ENCODE data around the gene AGAP1.

AGAP1 gene

DNA sequence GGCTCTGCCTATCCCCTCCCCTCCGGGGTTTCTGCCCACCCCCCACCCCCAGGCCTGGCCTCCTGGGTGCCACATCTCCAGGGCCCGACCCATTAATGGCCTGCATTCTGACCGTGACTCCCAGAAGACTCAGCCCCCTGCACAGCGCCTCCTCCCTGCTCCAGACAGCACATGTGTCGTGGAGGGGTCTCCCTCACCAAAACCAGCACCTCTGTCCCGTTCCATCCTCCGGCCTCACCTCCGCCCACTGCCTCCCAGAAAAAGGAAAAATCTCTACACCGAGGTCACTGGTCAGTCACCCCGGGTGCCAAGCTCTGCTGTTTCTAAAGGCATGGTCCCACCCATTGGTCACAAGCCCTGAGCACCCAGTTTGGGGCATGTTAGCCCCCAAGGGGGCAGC, 609.1 kb downstream of the AGAP1 start:
- Histone ChIP-seq H3K4me2 (ENCODE audit: low read length) (no peak overlapping the region), H3K4me1 (ENCODE audit: control insufficient read depth, insufficient read depth, low read length) (no peaks in the 10 kb centered on the region), H3K9me3 (replicated peaks; ENCODE audit: low read length) (no peaks in the 10 kb centered on the region), H3K27me3 (ENCODE audit: control insufficient read depth, insufficient read depth, low read length) (no peaks in the 10 kb centered on the region), H3K4me3 (ENCODE audit: low read length) (no peak overlapping the region), H3K36me3 (ENCODE audit: insufficient read depth, low read length) (no peaks in the 10 kb centered on the region), H3K9ac (ENCODE audit: low read depth, low read length) (no peak overlapping the region)

DNA sequence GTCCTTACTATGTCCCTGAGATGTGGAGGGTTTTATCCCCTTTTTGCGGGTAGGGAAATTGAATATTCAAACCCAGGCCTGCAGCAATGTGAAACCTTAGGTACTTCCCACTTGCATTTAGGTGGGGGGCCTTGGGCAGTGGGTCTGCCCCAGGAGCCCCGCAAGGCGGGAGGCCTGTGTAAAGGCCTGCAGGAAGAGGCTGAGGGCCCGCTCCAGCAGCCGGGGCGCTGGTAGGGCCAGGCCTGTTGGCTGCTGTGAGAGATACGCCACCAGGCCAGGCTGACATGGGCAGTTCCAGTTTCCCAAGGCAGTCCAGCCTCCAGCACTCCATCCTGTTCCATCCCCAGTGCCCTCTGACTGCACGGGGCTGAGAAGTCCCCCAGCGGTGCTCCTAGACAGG, 610.1 kb downstream of the AGAP1 start:
- H3K4me1 ChIP-seq (ENCODE audit: control insufficient read depth, insufficient read depth, low read length), result no peaks in the 10 kb centered on the region
- H3K4me2 ChIP-seq (ENCODE audit: low read length), result no peak overlapping the region
- no peak overlapping the region for H3K9ac ChIP-seq (ENCODE audit: low read depth, low read length)
- no peaks in the 10 kb centered on the region for H3K27me3 ChIP-seq (ENCODE audit: control insufficient read depth, insufficient read depth, low read length)
- H3K4me3 ChIP-seq (ENCODE audit: low read length), result no peak overlapping the region
- no peaks in the 10 kb centered on the region for H3K9me3 ChIP-seq (replicated peaks; ENCODE audit: low read length)
- no peaks in the 10 kb centered on the region for H3K36me3 ChIP-seq (ENCODE audit: insufficient read depth, low read length)

DNA sequence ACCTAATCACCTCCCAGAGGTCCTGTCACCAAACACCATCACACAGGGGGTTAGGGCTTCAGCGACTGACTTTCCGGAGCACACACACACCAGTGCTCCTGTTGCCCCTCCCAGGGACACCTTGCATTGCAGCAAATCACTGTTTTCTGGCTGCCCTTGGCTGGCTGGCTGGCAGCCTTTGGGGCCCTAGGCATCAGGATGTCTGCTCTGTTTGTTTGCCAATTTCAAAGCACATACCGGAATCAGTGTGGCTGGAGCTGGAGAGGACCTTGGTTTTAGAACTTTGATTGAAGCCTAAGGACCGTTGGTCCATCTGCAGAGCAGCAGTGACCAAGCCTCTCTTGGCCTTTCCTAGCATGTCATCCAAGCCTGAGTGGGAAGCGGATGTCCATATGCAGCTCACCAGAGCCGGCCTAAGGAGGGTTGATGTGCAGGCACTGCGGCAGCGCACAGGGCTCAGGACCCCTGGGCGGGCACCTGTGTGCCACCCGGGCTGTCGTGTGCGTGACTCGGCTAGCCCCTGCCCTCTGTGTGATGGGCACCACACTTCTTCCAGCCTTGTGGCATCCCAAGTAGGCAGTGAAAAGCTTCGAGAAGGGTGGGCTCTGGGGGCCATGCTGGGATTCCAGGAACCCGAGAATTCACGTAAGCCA, 612.2 kb downstream of the AGAP1 start:
- Histone ChIP-seq H3K9ac (ENCODE audit: low read depth, low read length) (no peak overlapping the region), H3K9me3 (replicated peaks; ENCODE audit: low read length) (no peaks in the 10 kb centered on the region), H3K4me2 (ENCODE audit: low read length) (no peak overlapping the region), H3K4me1 (ENCODE audit: control insufficient read depth, insufficient read depth, low read length) (no peaks in the 10 kb centered on the region), H3K36me3 (ENCODE audit: insufficient read depth, low read length) (no peaks in the 10 kb centered on the region), H3K27me3 (ENCODE audit: control insufficient read depth, insufficient read depth, low read length) (no peaks in the 10 kb centered on the region), H3K4me3 (ENCODE audit: low read length) (no peak overlapping the region)

DNA sequence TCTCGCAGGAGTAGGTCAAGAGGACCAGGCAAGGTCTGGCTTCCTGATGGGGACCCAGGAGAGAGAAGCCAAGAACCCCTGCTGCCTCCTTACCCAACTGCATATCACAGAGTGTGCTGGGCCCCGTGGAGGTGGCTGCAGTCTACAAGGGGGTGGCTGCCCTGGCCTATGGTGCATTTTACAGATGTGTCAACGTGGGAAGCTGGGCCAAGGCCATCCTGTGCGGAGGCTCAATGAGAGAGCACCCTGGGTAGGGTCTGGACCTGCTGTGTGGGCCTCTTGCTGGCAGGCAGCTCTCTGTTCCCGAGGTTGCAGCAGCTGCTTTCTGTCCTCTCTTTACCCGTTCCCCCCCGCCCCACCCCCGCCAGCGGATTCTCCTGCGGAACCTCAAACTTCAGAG, 612.9 kb downstream of the AGAP1 start:
- Histone ChIP-seq H3K4me1 (ENCODE audit: control insufficient read depth, insufficient read depth, low read length) (no peaks in the 10 kb centered on the region), H3K36me3 (ENCODE audit: insufficient read depth, low read length) (no peaks in the 10 kb centered on the region)

DNA sequence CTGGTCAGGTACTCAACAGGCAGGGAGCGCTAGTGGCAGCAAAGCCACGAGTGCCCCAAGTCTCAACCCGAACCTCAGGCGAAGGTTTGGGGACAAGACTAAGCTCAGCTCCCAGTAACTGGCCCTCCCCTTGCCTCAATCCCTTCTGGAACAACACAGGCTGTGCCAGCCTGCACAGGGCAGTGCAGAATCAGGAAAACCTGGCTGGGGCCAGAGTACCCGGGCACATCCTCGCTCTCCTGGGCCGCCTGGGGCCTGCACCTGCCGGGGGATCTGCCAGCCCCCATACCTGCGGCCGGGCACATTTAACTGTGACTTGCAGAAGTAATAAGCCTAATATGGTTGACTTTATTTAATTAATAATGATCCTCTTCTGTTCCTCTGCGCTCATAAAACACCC, 613.7 kb downstream of the AGAP1 start:
- no peaks in the 10 kb centered on the region for H3K36me3 ChIP-seq (ENCODE audit: insufficient read depth, low read length)
- no peaks in the 10 kb centered on the region for H3K4me1 ChIP-seq (ENCODE audit: control insufficient read depth, insufficient read depth, low read length)
- H3K27me3 ChIP-seq (ENCODE audit: control insufficient read depth, insufficient read depth, low read length), result no peaks in the 10 kb centered on the region
- H3K9me3 ChIP-seq (replicated peaks; ENCODE audit: low read length), result no peaks in the 10 kb centered on the region
- no peak overlapping the region for H3K4me2 ChIP-seq (ENCODE audit: low read length)
- H3K4me3 ChIP-seq (ENCODE audit: low read length), result no peak overlapping the region
- no peak overlapping the region for H3K9ac ChIP-seq (ENCODE audit: low read depth, low read length)

More for the DNA sequence above, 612.9 kb downstream of the AGAP1 start:
- Histone ChIP-seq H3K4me2 (ENCODE audit: low read length) (no peak overlapping the region), H3K27me3 (ENCODE audit: control insufficient read depth, insufficient read depth, low read length) (no peaks in the 10 kb centered on the region), H3K9ac (ENCODE audit: low read depth, low read length) (no peak overlapping the region), H3K9me3 (replicated peaks; ENCODE audit: low read length) (no peaks in the 10 kb centered on the region), H3K4me3 (ENCODE audit: low read length) (no peak overlapping the region)

DNA sequence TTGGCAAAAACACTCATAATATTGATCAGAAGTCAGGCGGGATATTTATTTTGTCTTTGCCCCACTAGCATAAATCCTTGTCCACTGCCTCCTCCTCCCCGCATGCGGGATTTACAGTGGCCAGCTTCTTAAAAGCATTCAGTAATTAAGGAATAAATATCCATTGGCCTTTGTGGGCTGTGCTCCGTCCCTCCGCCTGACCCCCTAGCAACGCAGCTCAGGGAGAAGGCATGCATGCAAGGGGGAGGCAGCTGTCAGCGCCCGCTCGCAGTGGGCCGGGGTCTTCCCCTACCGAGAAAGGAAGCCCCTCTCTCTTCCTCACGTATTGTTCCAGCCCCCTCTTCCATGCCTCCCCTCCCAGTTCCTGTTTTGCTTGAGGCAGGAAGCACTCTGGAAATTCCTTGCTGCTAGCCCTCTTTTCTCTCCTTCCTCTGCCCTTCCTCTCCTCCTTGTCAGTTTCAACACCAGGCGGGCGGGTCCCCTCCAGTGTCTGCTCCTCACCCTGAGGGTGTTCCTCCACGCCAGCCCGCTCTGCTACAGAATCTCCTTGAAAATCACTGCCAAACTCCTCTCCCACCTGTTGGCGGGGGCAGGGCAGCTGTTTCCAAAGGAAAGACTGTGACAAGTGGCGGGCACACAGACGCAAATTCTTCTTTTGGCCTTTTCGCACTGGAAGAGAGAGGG, 614.2 kb downstream of the AGAP1 start:
- Histone ChIP-seq H3K27me3 (ENCODE audit: control insufficient read depth, insufficient read depth, low read length) (no peaks in the 10 kb centered on the region), H3K36me3 (ENCODE audit: insufficient read depth, low read length) (no peaks in the 10 kb centered on the region), H3K4me2 (ENCODE audit: low read length) (no peak overlapping the region), H3K4me3 (ENCODE audit: low read length) (no peak overlapping the region), H3K9ac (ENCODE audit: low read depth, low read length) (no peak overlapping the region), H3K9me3 (replicated peaks; ENCODE audit: low read length) (no peaks in the 10 kb centered on the region), H3K4me1 (ENCODE audit: control insufficient read depth, insufficient read depth, low read length) (no peaks in the 10 kb centered on the region)

DNA sequence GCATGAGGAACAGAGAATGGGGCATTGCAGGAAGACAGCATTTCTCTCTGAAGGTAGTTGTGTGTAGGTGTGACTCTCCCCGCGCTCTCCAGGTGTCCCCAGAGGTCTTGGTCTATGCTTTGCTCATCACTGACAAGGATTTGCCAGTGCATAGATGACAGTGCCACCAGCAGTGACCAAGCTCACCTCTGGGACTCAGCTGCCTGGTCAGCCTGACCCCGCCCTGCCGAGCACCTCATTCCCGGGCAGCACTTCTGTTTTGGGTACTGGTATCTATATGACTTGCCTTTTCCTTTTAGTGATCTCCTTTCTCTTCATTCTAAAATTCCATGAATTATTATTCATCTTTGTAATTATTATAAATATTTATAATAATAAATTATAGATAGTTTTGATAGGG, 615.2 kb downstream of the AGAP1 start:
- H3K27me3 ChIP-seq (ENCODE audit: control insufficient read depth, insufficient read depth, low read length), result no peaks in the 10 kb centered on the region
- no peak overlapping the region for H3K4me2 ChIP-seq (ENCODE audit: low read length)
- H3K4me1 ChIP-seq (ENCODE audit: control insufficient read depth, insufficient read depth, low read length), result no peaks in the 10 kb centered on the region
- no peak overlapping the region for H3K4me3 ChIP-seq (ENCODE audit: low read length)
- H3K9ac ChIP-seq (ENCODE audit: low read depth, low read length), result no peak overlapping the region
- H3K9me3 ChIP-seq (replicated peaks; ENCODE audit: low read length), result no peaks in the 10 kb centered on the region
- H3K36me3 ChIP-seq (ENCODE audit: insufficient read depth, low read length), result no peaks in the 10 kb centered on the region

DNA sequence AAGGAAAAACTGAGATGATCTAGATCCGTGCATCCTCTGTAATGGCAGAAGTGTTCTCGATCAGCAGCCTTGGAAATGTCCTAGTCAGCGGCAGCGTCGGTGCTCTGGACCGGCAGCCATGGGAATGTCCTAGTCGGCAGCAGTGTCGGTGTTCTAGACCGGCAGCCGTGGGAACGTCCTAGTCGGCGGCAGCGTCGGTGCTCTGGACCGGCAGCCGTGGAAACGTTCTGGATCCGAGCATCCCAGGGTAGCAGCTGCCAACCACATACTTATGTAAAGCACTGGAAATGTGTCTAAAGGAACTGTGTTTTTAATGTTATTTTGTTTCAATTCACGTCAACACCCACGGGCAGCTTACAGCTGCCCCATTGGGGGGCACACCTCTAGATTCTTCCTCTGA, 615.6 kb downstream of the AGAP1 start:
- H3K36me3 ChIP-seq (ENCODE audit: insufficient read depth, low read length), result no peaks in the 10 kb centered on the region
- no peaks in the 10 kb centered on the region for H3K9me3 ChIP-seq (replicated peaks; ENCODE audit: low read length)
- no peak overlapping the region for H3K4me3 ChIP-seq (ENCODE audit: low read length)
- H3K4me1 ChIP-seq (ENCODE audit: control insufficient read depth, insufficient read depth, low read length), result no peaks in the 10 kb centered on the region
- H3K4me2 ChIP-seq (ENCODE audit: low read length), result no peak overlapping the region
- no peaks in the 10 kb centered on the region for H3K27me3 ChIP-seq (ENCODE audit: control insufficient read depth, insufficient read depth, low read length)
- no peak overlapping the region for H3K9ac ChIP-seq (ENCODE audit: low read depth, low read length)

DNA sequence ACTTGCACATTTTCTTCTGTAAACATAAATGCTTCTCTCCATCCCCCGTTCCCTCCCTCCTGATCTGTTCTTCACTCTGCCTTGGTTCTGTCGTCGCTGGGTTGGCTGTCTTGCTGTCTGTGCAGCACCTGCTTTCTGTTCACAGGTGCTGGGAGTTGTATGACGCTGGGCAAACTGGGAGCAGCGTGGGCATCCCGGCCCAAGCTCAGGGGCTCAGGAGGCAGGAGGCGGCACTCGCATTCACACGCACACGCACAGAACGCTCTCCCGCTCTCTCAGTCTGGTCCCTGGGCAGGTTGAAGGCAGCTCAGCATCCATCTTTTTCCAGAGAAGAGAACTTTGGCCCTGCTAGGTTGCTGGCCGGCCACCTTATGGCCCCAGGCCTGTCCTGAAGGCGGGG, 618.6 kb downstream of the AGAP1 start:
- H3K4me3 ChIP-seq (ENCODE audit: low read length), result no peak overlapping the region
- H3K27me3 ChIP-seq (ENCODE audit: control insufficient read depth, insufficient read depth, low read length), result no peaks in the 10 kb centered on the region
- no peaks in the 10 kb centered on the region for H3K4me1 ChIP-seq (ENCODE audit: control insufficient read depth, insufficient read depth, low read length)
- H3K9ac ChIP-seq (ENCODE audit: low read depth, low read length), result no peak overlapping the region
- no peak overlapping the region for H3K4me2 ChIP-seq (ENCODE audit: low read length)
- no peaks in the 10 kb centered on the region for H3K9me3 ChIP-seq (replicated peaks; ENCODE audit: low read length)
- no peaks in the 10 kb centered on the region for H3K36me3 ChIP-seq (ENCODE audit: insufficient read depth, low read length)

DNA sequence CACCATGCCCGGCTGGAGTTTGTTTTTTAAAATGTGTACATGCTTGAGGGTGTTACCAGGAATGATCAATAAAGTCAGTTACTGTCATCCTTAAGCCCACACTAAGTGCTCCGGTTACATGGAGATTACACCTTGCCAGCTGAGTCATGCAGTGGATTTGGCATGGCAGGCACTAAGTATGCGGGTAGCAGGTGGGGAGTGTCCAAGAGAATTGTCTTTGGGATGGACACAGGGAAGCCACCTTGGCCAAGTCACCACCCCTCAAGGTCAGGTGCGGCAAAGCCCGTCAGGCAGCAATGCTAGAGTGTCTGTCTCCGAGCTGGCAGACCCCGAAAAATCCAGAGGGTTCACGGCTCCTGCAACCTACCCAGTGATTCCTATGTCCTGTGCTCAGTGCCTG, 619.6 kb downstream of the AGAP1 start:
- H3K4me3 ChIP-seq (ENCODE audit: low read length), result no peak overlapping the region
- H3K36me3 ChIP-seq (ENCODE audit: insufficient read depth, low read length), result no peaks in the 10 kb centered on the region
- no peaks in the 10 kb centered on the region for H3K9me3 ChIP-seq (replicated peaks; ENCODE audit: low read length)
- H3K27me3 ChIP-seq (ENCODE audit: control insufficient read depth, insufficient read depth, low read length), result no peaks in the 10 kb centered on the region
- no peaks in the 10 kb centered on the region for H3K4me1 ChIP-seq (ENCODE audit: control insufficient read depth, insufficient read depth, low read length)
- no peak overlapping the region for H3K4me2 ChIP-seq (ENCODE audit: low read length)
- no peak overlapping the region for H3K9ac ChIP-seq (ENCODE audit: low read depth, low read length)

DNA sequence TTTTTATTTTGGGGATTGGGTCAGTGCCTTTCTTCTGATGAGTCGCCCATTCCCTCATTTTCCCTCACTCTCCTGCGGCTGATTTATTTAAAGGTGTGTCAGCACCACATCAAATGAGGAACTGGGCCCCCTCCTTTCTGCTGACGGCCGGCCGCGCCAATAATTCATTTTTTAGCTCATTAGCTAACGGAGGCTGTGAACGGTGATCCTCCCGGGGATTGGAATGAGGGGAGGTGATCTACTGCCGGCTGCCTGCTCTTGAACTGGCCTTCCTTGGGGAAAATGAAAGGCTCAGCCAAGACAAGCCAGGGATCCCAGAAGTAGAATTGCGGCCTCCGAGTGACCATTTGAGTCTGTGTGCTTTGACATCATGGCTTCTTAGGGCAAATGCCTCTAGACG, 620.1 kb downstream of the AGAP1 start:
- Histone ChIP-seq H3K4me2 (ENCODE audit: low read length) (no peak overlapping the region), H3K27me3 (ENCODE audit: control insufficient read depth, insufficient read depth, low read length) (no peaks in the 10 kb centered on the region), H3K9me3 (replicated peaks; ENCODE audit: low read length) (no peaks in the 10 kb centered on the region), H3K4me3 (ENCODE audit: low read length) (no peak overlapping the region), H3K4me1 (ENCODE audit: control insufficient read depth, insufficient read depth, low read length) (no peaks in the 10 kb centered on the region), H3K36me3 (ENCODE audit: insufficient read depth, low read length) (no peaks in the 10 kb centered on the region), H3K9ac (ENCODE audit: low read depth, low read length) (no peak overlapping the region)

DNA sequence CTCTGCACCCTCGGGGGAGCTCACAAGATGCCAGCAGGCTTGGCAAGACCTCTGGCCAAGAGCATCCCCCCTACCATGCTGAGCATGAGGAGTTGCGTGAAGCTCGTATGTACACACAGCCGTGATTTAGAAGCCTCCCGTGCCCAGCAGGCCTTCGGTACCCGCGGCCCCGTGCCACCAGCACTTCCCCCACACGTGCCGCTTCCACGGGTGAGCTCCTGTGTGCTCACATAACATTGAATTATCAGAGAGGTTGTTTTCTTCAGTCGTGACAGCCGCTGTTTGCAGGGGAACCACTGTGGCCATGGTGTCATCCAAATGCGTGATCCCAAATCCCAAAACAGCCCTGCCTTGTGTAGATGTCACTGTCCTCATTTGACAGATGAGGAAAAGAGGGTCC, 621.1 kb downstream of the AGAP1 start:
- Histone ChIP-seq H3K4me3 (ENCODE audit: low read length) (no peak overlapping the region), H3K9me3 (replicated peaks; ENCODE audit: low read length) (no peaks in the 10 kb centered on the region), H3K36me3 (ENCODE audit: insufficient read depth, low read length) (no peaks in the 10 kb centered on the region), H3K9ac (ENCODE audit: low read depth, low read length) (no peak overlapping the region), H3K4me1 (ENCODE audit: control insufficient read depth, insufficient read depth, low read length) (no peaks in the 10 kb centered on the region), H3K4me2 (ENCODE audit: low read length) (no peak overlapping the region), H3K27me3 (ENCODE audit: control insufficient read depth, insufficient read depth, low read length) (no peaks in the 10 kb centered on the region)
